ENCODE data around the gene ARV1.
"Not testable (repeated sequence)": the region's sequence is repeated elsewhere in the genome, so short reads cannot be mapped to it uniquely, and the experiment has no call there.

Gene ARV1

DNA sequence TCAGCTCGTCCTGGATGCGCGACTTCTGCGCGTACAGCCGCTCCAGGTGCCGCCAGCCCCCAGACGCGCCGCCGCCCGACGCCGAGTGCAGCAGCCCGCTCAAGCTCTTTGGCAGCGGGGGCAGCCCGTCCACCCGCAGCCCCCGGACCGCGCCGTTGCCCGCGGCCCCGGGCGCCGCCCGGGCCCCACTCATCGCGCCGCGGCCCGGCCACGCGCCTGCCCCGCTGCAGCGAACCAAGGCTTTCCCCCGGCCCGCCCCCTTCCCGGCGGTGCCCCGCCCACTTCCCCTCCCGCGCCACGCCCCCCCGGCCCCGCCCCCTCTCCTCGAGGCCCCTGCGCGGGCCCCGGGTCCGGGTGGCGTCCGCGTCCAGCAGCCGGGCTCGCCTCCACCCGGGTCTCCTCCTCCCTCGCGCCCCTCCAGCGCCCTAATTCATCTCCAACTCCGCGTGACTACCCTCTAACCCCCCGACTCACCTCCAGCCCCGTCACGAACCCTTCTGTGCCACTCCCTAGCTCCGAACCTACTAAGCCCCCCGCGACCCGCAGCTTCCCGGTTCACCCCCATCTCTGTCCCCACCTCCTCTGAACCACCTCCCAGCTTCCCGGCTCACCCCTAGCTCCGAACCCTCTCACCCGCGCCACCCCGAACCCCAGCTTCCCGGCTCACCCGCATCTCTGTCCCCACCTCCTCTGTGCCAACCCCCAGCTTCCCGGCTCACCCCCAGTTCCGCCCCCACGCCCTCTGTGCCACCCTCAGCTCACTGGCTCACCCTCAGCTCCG is 61.3 kb downstream of the ARV1 start, which contains the start of gene FAM89A:
FAM89A (minus strand) TSS at position 236 of the 781 bp plus-strand sequence; CDS start at position 193, 43 bp downstream.
- peak within 1 kb of the TSS; percentile 60 for H3K27ac Mint-ChIP-seq
- DNase-seq (ENCODE audit: low spot score in 2 of 2) (peak; percentile 55 to 84), ATAC-seq (peak; percentile 86)
- peaks cover 30% of the 10 kb centered on the region for H3K4me1 Mint-ChIP-seq
- H3K36me3 Mint-ChIP-seq: peaks cover 6% of the 10 kb centered on the region
- H3K4me3 Mint-ChIP-seq: peak within 1 kb of the TSS; percentile 66
- peaks cover 5% of the 10 kb centered on the region for H3K9me3 Mint-ChIP-seq

DNA sequence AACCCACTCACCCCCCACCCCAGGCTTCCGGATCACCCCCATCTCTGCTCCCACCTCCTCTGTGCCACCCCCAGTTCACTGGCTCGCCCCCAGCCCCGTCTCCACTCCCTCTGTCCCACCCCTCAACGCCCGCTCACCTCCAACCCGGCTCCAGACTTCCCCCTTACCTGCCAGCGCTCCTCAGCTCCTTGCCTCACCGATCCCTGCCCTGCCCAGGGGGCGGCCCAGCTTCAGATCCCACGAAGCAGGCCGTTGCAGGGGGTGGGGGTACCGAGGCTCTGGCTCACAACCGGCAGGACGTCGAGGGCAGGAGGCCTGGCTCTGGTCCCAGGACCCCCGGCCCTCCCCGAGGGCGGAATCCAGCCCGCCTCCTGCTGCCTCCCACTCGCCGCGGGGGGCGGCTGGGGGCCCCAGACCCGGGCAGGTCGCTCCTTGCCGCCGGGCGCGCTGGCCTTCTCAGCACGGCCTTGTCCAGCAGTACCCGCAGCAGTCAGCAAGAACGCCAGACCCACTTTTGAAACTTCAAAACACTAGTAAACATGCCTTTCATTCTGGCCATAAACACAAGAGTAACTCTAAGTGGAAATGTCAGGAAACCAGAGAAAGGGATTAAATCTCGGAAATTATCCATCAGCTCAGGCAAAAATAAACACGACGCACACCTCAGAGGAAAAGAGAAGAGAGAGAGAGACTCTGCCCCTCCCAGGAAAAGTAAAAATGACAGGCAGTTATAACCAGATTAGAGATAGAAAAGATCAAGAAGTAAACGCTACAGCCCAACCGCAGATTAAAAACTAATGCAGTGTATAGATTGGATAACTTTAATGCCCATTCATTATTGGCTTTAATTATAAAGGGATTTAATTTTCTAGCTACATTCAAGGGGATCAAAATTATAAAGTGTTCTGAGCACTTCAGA is 62.2 kb downstream of the ARV1 start:
- DNase-seq (ENCODE audit: low spot score in 2 of 2) (no peak), ATAC-seq (no peak)
- peak overlapping the region; percentile 66 for H3K4me3 Mint-ChIP-seq
- peaks cover 26% of the 10 kb centered on the region for H3K4me1 Mint-ChIP-seq
- H3K27ac Mint-ChIP-seq: peak overlapping the region; percentile 60
- peaks cover 5% of the 10 kb centered on the region for H3K9me3 Mint-ChIP-seq
- H3K36me3 Mint-ChIP-seq: peaks cover 6% of the 10 kb centered on the region

DNA sequence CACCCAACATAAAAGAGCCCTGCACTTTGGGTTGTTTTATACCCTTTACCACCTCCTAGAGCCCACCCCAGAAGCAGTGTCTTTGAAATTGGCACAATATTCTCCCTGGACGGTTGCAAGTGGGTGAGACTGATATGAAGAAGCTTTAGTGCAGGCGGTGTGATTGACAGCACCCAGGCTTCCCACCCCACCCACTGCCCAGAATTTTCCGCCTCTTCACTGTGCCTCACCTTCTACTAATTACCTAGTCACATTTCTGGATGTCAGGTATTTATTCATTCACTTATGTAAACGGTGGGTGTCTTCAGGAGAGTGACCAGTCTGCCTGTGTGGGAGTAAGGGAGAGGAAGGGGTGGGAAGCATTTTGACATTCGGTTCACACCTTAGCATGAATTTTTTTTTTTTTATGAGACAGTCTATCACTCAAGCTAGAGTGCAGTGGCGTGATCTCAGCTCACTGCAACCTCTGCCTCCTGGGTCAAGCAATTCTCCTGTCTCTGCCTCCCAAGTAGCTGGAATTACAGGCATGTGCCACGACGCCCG is 62.9 kb downstream of the ARV1 start:
- H3K36me3 Mint-ChIP-seq: peaks cover 6% of the 10 kb centered on the region
- H3K4me3 Mint-ChIP-seq: peak overlapping the region; percentile 66
- peaks cover 5% of the 10 kb centered on the region for H3K9me3 Mint-ChIP-seq
- H3K4me1 Mint-ChIP-seq: peaks cover 19% of the 10 kb centered on the region
- ATAC-seq (no peak), DNase-seq (ENCODE audit: low spot score in 2 of 2) (no peak)
- H3K27ac Mint-ChIP-seq: peak overlapping the region; percentile 60

DNA sequence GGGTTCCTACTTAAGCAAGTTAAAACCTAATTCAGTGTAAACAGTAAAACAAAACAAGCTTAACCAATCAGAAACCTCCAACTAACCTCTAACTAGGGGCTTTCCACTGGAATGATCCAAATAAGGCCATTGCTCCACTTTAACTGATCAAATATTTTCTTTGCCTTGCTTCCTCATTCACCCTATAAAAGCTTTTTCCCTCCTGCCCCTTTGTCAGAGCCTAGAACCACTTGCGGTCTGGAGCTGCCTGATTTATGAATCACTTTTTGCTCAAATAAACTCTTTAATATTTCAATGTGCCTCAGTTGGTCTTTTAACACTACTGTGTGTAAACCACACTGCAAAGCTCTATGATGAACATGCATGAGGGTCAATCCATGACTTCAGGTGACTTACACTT is 65.7 kb downstream of the ARV1 start:
- Mint-ChIP-seq H3K4me1 (peaks cover 7% of the 10 kb centered on the region), H3K27ac (no peak overlapping the region), H3K9me3 (peaks cover 5% of the 10 kb centered on the region), H3K36me3 (no peaks in the 10 kb centered on the region), H3K4me3 (no peak overlapping the region)
- ATAC-seq (no peak), DNase-seq (ENCODE audit: low spot score in 2 of 2) (no peak)

DNA sequence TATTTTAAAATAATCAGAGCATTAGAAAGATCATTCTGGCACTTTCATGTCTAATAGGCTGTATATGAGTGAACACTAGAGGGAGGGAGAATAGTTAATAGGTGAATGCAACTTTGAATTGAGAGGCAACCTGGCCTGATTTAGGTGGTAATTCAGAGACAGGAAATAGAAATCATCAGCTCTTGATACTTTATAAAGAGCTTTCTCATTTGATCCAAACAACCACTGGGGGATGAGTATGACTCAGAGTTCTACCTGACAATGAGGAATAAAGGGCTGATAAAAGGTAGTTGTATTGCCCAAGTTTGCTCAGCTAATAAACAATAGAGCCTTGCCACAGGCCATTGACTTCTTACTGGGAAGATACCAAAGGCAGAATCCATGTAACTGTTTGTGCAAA is 66.4 kb downstream of the ARV1 start:
- no peak overlapping the region for H3K27ac Mint-ChIP-seq
- H3K36me3 Mint-ChIP-seq: no peaks in the 10 kb centered on the region
- no peak for DNase-seq (ENCODE audit: low spot score in 2 of 2)
- H3K9me3 Mint-ChIP-seq: peaks cover 5% of the 10 kb centered on the region
- no peak for ATAC-seq
- H3K4me3 Mint-ChIP-seq: no peak overlapping the region
- peaks cover 7% of the 10 kb centered on the region for H3K4me1 Mint-ChIP-seq

DNA sequence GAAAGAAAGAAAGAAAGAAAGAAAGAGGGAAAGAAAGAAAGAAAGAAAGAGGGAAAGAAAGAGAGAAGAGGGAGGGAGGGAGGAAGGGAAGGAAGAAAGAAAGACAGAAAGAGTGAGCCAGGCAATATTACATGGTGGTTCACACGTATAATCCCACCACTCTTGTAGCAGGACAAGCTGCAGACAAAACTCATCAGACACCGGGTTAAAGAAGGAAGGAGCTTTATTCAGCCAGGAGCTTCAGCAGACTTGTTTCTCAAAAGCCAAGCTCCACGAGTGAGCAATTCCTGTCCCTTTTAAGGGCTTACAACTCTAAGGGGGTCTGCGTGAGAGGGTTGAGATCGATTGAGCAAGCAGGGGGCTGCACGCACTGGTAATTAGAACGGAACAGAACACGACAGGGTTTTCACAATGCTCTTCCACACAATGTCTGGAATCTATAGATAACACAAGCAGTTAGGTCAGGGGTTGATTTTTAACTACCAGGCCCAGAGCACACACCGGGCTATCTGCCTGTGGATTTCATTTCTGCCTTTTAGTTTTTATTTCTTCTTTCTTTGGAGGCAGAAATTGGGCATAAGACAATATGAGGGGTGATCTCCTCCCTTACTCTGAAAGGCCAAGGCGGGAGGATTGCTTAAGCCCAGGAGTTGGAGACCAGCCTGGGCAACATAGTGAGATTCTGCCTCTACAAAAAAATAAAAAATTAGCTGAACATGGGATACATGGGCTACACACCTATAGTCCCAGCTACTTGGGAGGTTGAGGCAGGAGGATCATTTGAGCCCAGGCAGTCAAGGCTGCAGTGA is 67.2 kb downstream of the ARV1 start:
- H3K4me3 Mint-ChIP-seq; H3K9me3 Mint-ChIP-seq; H3K36me3 Mint-ChIP-seq; H3K27ac Mint-ChIP-seq; H3K4me1 Mint-ChIP-seq; DNase-seq (ENCODE audit: low spot score in 2 of 2); ATAC-seq: not testable (repeated sequence)

DNA sequence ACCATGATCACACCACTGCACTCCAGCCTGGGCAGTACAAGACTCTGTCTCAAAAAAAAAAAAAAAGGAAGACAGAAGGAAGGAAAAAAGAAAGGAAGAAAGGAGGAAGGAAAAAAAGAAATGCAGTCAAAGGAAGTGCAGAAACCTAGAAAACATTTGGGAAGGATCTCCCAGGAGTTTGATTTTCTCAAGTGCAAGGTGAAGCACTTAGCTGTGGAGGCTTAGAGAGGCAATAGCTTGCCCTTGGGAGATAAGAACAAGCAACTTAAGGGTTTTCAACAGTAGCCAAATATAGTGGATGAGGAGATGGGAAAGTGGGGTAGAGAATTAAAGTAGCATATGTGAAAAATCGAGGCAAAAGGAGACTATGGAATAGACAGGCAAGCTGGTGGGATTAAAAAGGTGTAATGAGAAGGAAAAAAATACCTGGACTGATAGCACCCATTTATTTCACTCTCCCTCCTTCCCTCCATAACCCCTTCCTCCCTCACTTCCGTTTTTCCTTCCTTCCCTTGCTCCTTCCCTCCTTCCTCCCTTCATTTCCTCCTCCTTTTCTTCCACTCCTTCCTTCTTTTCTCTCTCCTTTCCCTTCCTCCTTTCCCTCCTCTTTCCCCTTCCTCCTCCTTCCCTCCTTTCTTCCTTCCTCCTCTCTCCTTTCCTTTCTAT is 68.0 kb downstream of the ARV1 start:
- no peak overlapping the region for H3K4me3 Mint-ChIP-seq
- ATAC-seq: no peak
- H3K27ac Mint-ChIP-seq: no peak overlapping the region
- DNase-seq (ENCODE audit: low spot score in 2 of 2): no peak
- no peaks in the 10 kb centered on the region for H3K36me3 Mint-ChIP-seq
- no peaks in the 10 kb centered on the region for H3K4me1 Mint-ChIP-seq
- H3K9me3 Mint-ChIP-seq: peaks cover 5% of the 10 kb centered on the region

DNA sequence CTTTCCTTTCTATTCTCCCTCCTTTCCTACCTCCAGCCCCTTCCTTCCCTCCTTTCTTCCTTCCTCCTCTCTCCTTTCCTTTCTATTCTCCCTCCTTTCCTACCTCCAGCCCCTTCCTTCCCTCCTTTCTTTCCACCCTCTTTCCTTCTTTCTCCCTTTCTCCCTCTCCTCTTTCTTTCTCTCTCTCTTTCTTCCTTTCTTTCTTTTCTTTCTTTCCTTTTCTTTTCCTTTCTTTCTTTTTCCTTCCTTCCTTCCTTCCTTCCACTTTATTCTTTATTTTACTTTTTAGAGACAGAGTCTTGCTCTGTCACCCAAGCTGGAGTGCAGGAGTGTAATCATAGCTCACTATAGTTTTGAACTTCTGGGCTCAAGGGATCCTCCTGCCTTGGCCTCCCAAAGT is 68.6 kb downstream of the ARV1 start:
- H3K9me3 Mint-ChIP-seq: not testable (repeated sequence)

DNA sequence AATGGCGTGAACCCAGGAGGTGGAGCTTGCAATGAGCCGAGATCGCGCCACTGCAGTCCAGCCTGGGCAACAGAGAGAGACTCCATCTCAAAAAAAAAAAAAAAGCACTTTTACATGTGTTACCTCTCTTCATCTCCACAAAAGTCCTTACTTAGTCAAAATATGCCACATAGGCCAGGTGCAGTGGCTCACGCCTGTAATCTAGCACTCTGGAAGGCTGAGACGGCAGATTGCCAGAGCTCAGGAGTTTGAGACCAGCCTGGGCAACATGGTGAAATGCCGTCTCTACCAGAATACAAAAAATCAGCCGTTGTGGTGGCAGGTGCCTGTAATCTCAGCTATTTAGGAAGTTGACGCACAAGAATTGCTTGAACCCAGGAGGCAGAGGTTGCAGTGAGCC is 69.5 kb downstream of the ARV1 start:
- H3K27ac Mint-ChIP-seq, H3K36me3 Mint-ChIP-seq: not testable (repeated sequence)
- peaks cover 10% of the 10 kb centered on the region for H3K4me1 Mint-ChIP-seq

More for the DNA sequence above, 68.6 kb downstream of the ARV1 start:
- not testable (repeated sequence) for H3K27ac Mint-ChIP-seq; DNase-seq (ENCODE audit: low spot score in 2 of 2); H3K36me3 Mint-ChIP-seq; H3K4me3 Mint-ChIP-seq; H3K4me1 Mint-ChIP-seq; ATAC-seq

DNA sequence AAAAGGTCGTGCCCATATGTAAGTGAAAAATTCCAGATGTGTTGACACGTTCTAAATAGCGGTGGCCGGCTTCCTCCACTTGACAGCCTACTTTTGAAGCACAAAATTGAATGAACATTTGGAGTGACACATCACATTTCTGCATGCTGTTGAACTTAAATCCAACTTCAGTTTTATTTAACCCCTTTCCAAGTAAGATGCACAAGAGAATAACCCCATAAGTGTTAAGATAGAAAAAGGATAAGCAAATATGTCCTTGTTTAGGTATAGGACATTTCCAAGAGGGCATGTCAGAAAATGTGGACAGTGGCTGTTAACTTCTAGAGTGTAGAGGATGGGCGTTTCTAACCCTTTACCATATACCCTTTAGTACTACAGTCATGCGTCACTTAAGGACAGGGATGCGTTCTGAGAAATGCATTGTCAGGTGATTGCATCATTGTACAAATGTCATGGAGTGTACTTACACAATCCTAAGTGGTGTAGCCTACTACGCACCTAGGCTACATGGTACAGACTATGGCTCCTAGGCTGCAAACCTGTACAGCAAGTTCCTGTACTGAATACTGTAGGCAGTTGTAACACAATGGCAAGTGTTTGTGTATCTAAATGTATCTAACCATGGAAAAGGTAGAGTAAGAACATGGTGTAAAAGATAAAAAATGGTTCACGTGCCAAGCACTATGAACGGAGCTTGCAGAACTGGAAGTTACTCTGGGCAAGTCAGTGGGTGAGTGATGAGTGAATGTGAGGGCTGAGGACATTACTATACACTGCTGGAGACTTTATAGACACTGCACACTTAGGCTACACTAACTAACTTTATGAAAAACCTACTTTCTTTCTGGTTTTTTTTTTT is 70.5 kb downstream of the ARV1 start:
- no peaks in the 10 kb centered on the region for H3K36me3 Mint-ChIP-seq
- H3K9me3 Mint-ChIP-seq: peaks cover 5% of the 10 kb centered on the region
- H3K27ac Mint-ChIP-seq: no peak overlapping the region
- peak; percentile 33 for ATAC-seq
- no peak overlapping the region for H3K4me3 Mint-ChIP-seq
- H3K4me1 Mint-ChIP-seq: peaks cover 17% of the 10 kb centered on the region
- DNase-seq (ENCODE audit: low spot score in 2 of 2): no peak

More for the DNA sequence above, 69.5 kb downstream of the ARV1 start:
- ATAC-seq; H3K9me3 Mint-ChIP-seq; H3K4me3 Mint-ChIP-seq; DNase-seq (ENCODE audit: low spot score in 2 of 2): not testable (repeated sequence)
